ENCODE results near the gene PEX11B. TPM values are rescaled to one million over a fixed set of nuclear protein-coding genes. Genes with fewer than 3 reads are reported as not detected.

Gene PEX11B
- total RNA-seq, 4 donors from 2014 or later: 23.2 to 46.0 (median 31.7) TPM

GRCh38 chr1:145947551-145947950 is 29.0 kb upstream of the PEX11B start:
- TF ChIP-seq CTCF (IDR thresholded peaks at IDR 0.05 in 4 of 5, conservative IDR thresholded peaks at IDR 0.05 in 1 of 5) (no peak), POLR2A (IDR thresholded peaks at IDR 0.05) (no peak)

GRCh38 chr1:145946477-145946986 is 28.0 kb upstream of the PEX11B start:
- no peak for DNase-seq
- intact Hi-C loops (cut with DNase I; ENCODE audit: low total_unique reads): loop anchor here (5.0 kb wide), 1 partner anchor 51 kb away; the partner anchor contains the start of gene TXNIP
- peaks cover 48 to 53% of the 10 kb centered on the region in 2 donors for H3K4me1 ChIP-seq
- H3K27ac ChIP-seq: peak overlapping the region; percentile 88 to 99 (median 96)
- no peaks in the 10 kb centered on the region for H3K27me3 ChIP-seq
- in situ Hi-C loops (cut with MboI; ENCODE audit: low sequenced_read_pairs in 4 of 4): no loop called here
- no peak overlapping the region for H3K4me3 ChIP-seq
- no peak for TF ChIP-seq POLR2A (IDR thresholded peaks at IDR 0.05)
- TF ChIP-seq CTCF (IDR thresholded peaks at IDR 0.05 in 4 of 5, conservative IDR thresholded peaks at IDR 0.05 in 1 of 5): no peak
- peaks cover 0 to 51% of the 10 kb centered on the region in 2 donors for H3K36me3 ChIP-seq
- no peaks in the 10 kb centered on the region for H3K9me3 ChIP-seq
- ATAC-seq: no peak

More at GRCh38 chr1:145947551-145947950, 29.0 kb upstream of the PEX11B start:
- ATAC-seq (no peak), DNase-seq (no peak)
- in situ Hi-C loops (cut with MboI; ENCODE audit: low sequenced_read_pairs in 4 of 4) (no loop called here), intact Hi-C loops (cut with DNase I; ENCODE audit: low total_unique reads) (loop anchor here (5.0 kb wide), 1 partner anchor 50 kb away; the partner anchor contains the start of gene TXNIP)
- Histone ChIP-seq H3K9me3 (no peaks in the 10 kb centered on the region), H3K36me3 (peaks cover 0 to 43% of the 10 kb centered on the region in 2 donors), H3K4me3 (no peak overlapping the region), H3K27me3 (no peaks in the 10 kb centered on the region), H3K4me1 (peaks cover 58 to 63% of the 10 kb centered on the region in 2 donors), H3K27ac (peak overlapping the region; percentile 88 to 99 (median 96))

GRCh38 chr1:145944532-145944931 is 26.0 kb upstream of the PEX11B start:
- Histone ChIP-seq H3K4me1 (peaks cover 31 to 37% of the 10 kb centered on the region in 2 donors), H3K9me3 (no peaks in the 10 kb centered on the region), H3K27me3 (no peaks in the 10 kb centered on the region), H3K4me3 (no peak overlapping the region), H3K27ac (peak overlapping the region; percentile 88 to 99 (median 96)), H3K36me3 (peaks cover 0 to 56% of the 10 kb centered on the region in 2 donors)
- DNase-seq: no peak
- no peak for ATAC-seq
- in situ Hi-C loops (cut with MboI; ENCODE audit: low sequenced_read_pairs in 4 of 4) (no loop called here), intact Hi-C loops (cut with DNase I; ENCODE audit: low total_unique reads) (no loop called here)
- TF ChIP-seq POLR2A (IDR thresholded peaks at IDR 0.05) (no peak), CTCF (IDR thresholded peaks at IDR 0.05 in 4 of 5, conservative IDR thresholded peaks at IDR 0.05 in 1 of 5) (no peak)

- DNase-seq (no peak), ATAC-seq (no peak)
- intact Hi-C loops (cut with DNase I; ENCODE audit: low total_unique reads) (no loop called here), in situ Hi-C loops (cut with MboI; ENCODE audit: low sequenced_read_pairs in 4 of 4) (no loop called here)
- Histone ChIP-seq H3K36me3 (peaks cover 0 to 60% of the 10 kb centered on the region in 2 donors), H3K27me3 (no peaks in the 10 kb centered on the region), H3K4me3 (no peak overlapping the region), H3K9me3 (no peaks in the 10 kb centered on the region), H3K27ac (peak overlapping the region; percentile 69 to 97 (median 92)), H3K4me1 (peaks cover 15 to 24% of the 10 kb centered on the region in 2 donors)
- TF ChIP-seq POLR2A (IDR thresholded peaks at IDR 0.05): no peak
- no peak for TF ChIP-seq CTCF (IDR thresholded peaks at IDR 0.05 in 4 of 5, conservative IDR thresholded peaks at IDR 0.05 in 1 of 5)
Measured at GRCh38 chr1:145942871-145943270, 24.4 kb upstream of the PEX11B start.

Data from gastrocnemius medialis (tissue), 4 donors.